ENCODE data around the gene NDUFAF7. TPM values are rescaled to one million over a fixed set of nuclear protein-coding genes. Genes with fewer than 3 reads are reported as not detected.
A peak's percentile ranks its signal among the peaks of the same experiment; 100 is the strongest.

Gene NDUFAF7
- total and polyA plus RNA-seq, 7 donors = 6.7 to 35.0 (median 26.7) TPM

- Histone ChIP-seq H3K36me3 (peaks cover 6 to 35% (median 16%) of the 10 kb centered on the region in 4 donors), H3K4me1 (peaks cover 0 to 51% (median 28%) of the 10 kb centered on the region in 4 donors), H3K27ac (no peak overlapping the region), H3K9me3 (no peaks in the 10 kb centered on the region), H3K27me3 (no peaks in the 10 kb centered on the region), H3K4me3 (no peak overlapping the region)
- TF ChIP-seq CTCF (IDR thresholded peaks at IDR 0.05) (no peak), POLR2A (IDR thresholded peaks at IDR 0.05) (no peak), EP300 (IDR thresholded peaks at IDR 0.05) (no peak), POLR2AphosphoS5 (IDR thresholded peaks at IDR 0.05) (no peak)
- DNase-seq = no peak
- intact Hi-C loops (cut with DNase I) = no loop called here
- WGBS, 2 donors = 95 to 97% methylated on average over 4 of the region's 4 CpGs
Measured at GRCh38 chr2:37226863-37227262, 4.6 kb upstream of the NDUFAF7 start.

- intact Hi-C loops (cut with DNase I) = no loop called here
- 96 to 97% methylated on average over 3 of the region's 3 CpGs for WGBS, 2 donors
- Histone ChIP-seq H3K9me3 (no peaks in the 10 kb centered on the region), H3K4me1 (peaks cover 0 to 69% (median 44%) of the 10 kb centered on the region in 4 donors), H3K36me3 (peaks cover 6 to 21% (median 12%) of the 10 kb centered on the region in 4 donors), H3K4me3 (no peak overlapping the region), H3K27me3 (no peaks in the 10 kb centered on the region), H3K27ac (no peak overlapping the region)
- TF ChIP-seq POLR2A (IDR thresholded peaks at IDR 0.05) (no peak), CTCF (IDR thresholded peaks at IDR 0.05) (no peak), EP300 (IDR thresholded peaks at IDR 0.05) (no peak), POLR2AphosphoS5 (IDR thresholded peaks at IDR 0.05) (no peak)
- no peak for DNase-seq
Measured at GRCh38 chr2:37228788-37229187, 2.7 kb upstream of the NDUFAF7 start.

DNA sequence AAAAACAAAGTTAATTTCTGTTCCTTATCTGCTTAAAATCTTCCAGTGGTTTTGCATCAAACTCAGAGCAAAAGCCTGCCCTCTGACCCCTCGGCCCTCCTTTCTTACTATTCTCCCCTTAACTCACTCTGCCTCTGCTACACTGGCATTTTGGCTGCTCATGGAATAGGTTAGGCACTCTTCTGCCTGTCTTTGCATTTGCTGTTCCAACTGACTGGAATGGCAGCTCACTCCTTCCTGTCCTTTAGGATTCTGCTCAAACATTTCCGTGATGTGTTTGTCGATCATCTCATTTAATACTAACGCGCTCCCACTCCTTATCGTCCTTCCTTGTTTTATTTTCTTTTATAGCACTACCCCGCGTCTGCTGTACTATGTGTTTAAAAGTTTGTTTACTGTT lies 877 bp upstream of the NDUFAF7 start:
- H3K27ac ChIP-seq = peak overlapping the region; percentile 93 to 98 (median 95)
- H3K36me3 ChIP-seq = peaks cover 6 to 26% (median 12%) of the 10 kb centered on the region in 4 donors
- WGBS, 2 donors = 0 to 2% methylated on average over 8 of the region's 8 CpGs
- no peaks in the 10 kb centered on the region for H3K27me3 ChIP-seq
- H3K9me3 ChIP-seq = no peaks in the 10 kb centered on the region
- peaks cover 0 to 67% (median 52%) of the 10 kb centered on the region in 4 donors for H3K4me1 ChIP-seq
- peak overlapping the region; percentile 69 to 96 (median 82) for H3K4me3 ChIP-seq
- intact Hi-C loops (cut with DNase I) = loop anchor here (2.0 to 10.0 kb wide), 3 partner anchors 34 to 146 kb away; partner anchors contain the start of genes CEBPZOS, EIF2AK2, GPATCH11 and HEATR5B
- no peak for TF ChIP-seq POLR2AphosphoS5 (IDR thresholded peaks at IDR 0.05)
- no peak for TF ChIP-seq EP300 (IDR thresholded peaks at IDR 0.05)
- TF ChIP-seq CTCF (IDR thresholded peaks at IDR 0.05) = no peak
- TF ChIP-seq POLR2A (IDR thresholded peaks at IDR 0.05) = no peak
- DNase-seq = no peak

DNA sequence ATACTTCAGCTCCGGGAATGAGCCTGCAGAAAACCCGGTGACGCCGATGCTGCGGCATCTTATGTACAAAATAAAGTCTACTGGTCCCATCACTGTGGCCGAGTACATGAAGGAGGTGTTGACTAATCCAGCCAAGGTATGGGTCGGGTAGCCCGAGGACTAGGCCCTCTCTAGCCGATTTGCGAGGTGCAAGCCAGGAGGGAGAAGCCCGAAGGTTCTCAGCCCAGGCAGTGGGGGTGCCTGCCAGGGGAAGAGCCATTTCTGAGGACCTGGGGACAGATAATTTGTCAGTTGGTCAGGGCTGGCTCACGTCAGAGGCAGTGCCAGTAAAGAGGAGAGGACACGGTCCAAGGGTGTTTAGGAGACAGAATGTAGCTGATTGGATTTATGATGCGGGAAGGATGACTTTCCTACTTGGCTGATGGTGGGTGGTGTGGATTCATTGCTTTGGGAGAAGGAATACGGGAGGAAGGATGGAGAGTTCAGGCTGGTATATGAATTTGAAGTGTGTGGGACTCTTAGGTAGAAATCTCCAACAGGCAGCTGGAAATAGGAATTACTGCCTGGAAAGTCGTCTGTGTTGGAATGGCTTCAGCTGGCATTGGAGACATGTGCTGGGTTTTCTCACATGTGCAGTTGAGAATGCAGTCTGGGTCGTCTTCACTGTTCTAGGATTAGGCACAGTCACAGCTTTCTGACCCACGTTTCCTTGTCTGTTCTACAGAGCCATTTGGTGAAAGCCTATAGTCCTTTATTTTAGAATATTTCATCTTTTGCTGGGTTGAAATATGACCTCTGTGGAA lies 874 bp downstream of the NDUFAF7 start:
- DNase-seq = peak; percentile 68
- TF ChIP-seq CTCF (IDR thresholded peaks at IDR 0.05) = no peak
- TF ChIP-seq POLR2AphosphoS5 (IDR thresholded peaks at IDR 0.05) = peak in 3 of 4 donors; percentile 43 to 70 (median 61)
- TF ChIP-seq POLR2A (IDR thresholded peaks at IDR 0.05) = no peak
- intact Hi-C loops (cut with DNase I) = loop anchor here (2.0 to 10.0 kb wide), 3 partner anchors 75 to 148 kb away; partner anchors contain the start of genes EIF2AK2, GPATCH11 and HEATR5B
- Histone ChIP-seq H3K4me3 (peak overlapping the region; percentile 69 to 96 (median 82)), H3K36me3 (peaks cover under 1 to 32% (median 11%) of the 10 kb centered on the region in 4 donors), H3K9me3 (no peaks in the 10 kb centered on the region), H3K27me3 (no peaks in the 10 kb centered on the region), H3K27ac (peak overlapping the region; percentile 93 to 98 (median 95)), H3K4me1 (peaks cover 0 to 54% (median 45%) of the 10 kb centered on the region in 4 donors)
- 16 to 21% methylated on average over 18 of the region's 18 CpGs for WGBS, 2 donors

Data from sigmoid colon (tissue), 7 donors.